GM23338 (cell line): ENCODE results near the gene MADCAM1.

ENCODE experiments used
- CREB1 ChIP-seq: fragments of 250-450 bp; sonication (Bioruptor Pico); IDR thresholded peaks from 2 replicates; pipeline ENCODE4 v1.5.0; 2020; ENCODE audit warnings: low read depth, mild to moderate bottlenecking, moderate library complexity
- CTCF ChIP-seq, 2 experiments: fragments of 200-600 bp in 1 of 2; sonication (generic) in 1 of 2; conservative IDR thresholded peaks; 2 replicates each; pipeline versions ENCODE4 v1.5.1 to v1.6.1; 2016 to 2017; ENCODE audit warnings: antibody characterized with exemption in 2 of 2, low read depth in 2 of 2, mild to moderate bottlenecking in 2 of 2, moderate library complexity in 1 of 2
- ETS1 ChIP-seq: IDR thresholded peaks from 2 replicates; pipeline ENCODE4 v1.6.1; 2016; ENCODE audit warnings: antibody characterized with exemption
- EZH2 ChIP-seq: fragments of 200-600 bp; sonication (generic); IDR thresholded peaks from one replicate; pipeline ENCODE4 v1.8.0; 2017; ENCODE audit warnings: antibody characterized with exemption, mild to moderate bottlenecking, low read depth; ENCODE audit not compliant: unreplicated experiment
- EZH2phosphoT487 ChIP-seq: fragments of 200-600 bp; sonication (generic); IDR thresholded peaks from one replicate; pipeline ENCODE4 v1.8.1; 2018; ENCODE audit warnings: antibody characterized with exemption; ENCODE audit not compliant: unreplicated experiment
- JUNB ChIP-seq: IDR thresholded peaks from one replicate; pipeline ENCODE4 v1.6.1; 2016; ENCODE audit warnings: antibody characterized with exemption; ENCODE audit not compliant: unreplicated experiment
- NANOG ChIP-seq: IDR thresholded peaks from 2 replicates; pipeline ENCODE4 v1.6.1; 2016; ENCODE audit warnings: antibody characterized with exemption, borderline replicate concordance
- POLR2AphosphoS5 ChIP-seq: IDR thresholded peaks from 2 replicates; pipeline ENCODE4 v1.6.1; 2016; ENCODE audit warnings: antibody characterized with exemption, low read depth
- REST ChIP-seq: IDR thresholded peaks from one replicate; pipeline ENCODE4 v1.6.1; 2018; ENCODE audit warnings: antibody characterized with exemption; ENCODE audit not compliant: unreplicated experiment
- STAT1 ChIP-seq: IDR thresholded peaks from one replicate; pipeline ENCODE4 v1.6.1; 2016; ENCODE audit warnings: antibody characterized with exemption; ENCODE audit not compliant: unreplicated experiment
- ZNF331 ChIP-seq: fragments of 250-450 bp; sonication (Bioruptor Pico); IDR thresholded peaks from 2 replicates; pipeline ENCODE4 v1.5.0; 2020; ENCODE audit warnings: low read depth, mild to moderate bottlenecking, moderate library complexity
- ZNF462 ChIP-seq: fragments of 250-450 bp; sonication (Bioruptor Pico); IDR thresholded peaks from 2 replicates; pipeline ENCODE4 v1.5.0; 2020; ENCODE audit warnings: mild to moderate bottlenecking, moderate library complexity

GRCh38 chr19:554817-555216, 58.5 kb downstream of the MADCAM1 start:
- no peak for TF ChIP-seq CTCF (conservative IDR thresholded peaks at IDR 0.05; ENCODE audit: low read depth in 2 of 2)
- TF ChIP-seq ZNF462 (CRISPR knock-in tag), result no peak
- no peak for TF ChIP-seq STAT1
- TF ChIP-seq JUNB, result no peak
- TF ChIP-seq REST, result no peak
- no peak for TF ChIP-seq EZH2
- no peak for TF ChIP-seq POLR2AphosphoS5
- TF ChIP-seq EZH2phosphoT487, result no peak
- TF ChIP-seq ETS1, result no peak
- no peak for TF ChIP-seq CREB1 (CRISPR knock-in tag)
- TF ChIP-seq ZNF331 (CRISPR knock-in tag), result no peak
- TF ChIP-seq NANOG, result no peak
